ENCODE results near the gene OR5AU1. TPM values are rescaled to one million over a fixed set of nuclear protein-coding genes. Genes with fewer than 3 reads are reported as not detected.
A peak's percentile ranks its signal among the peaks of the same experiment; 100 is the strongest.

OR5AU1 gene
- total RNA-seq = not detected
- polyA plus RNA-seq = not detected
- long read RNA-seq, donor 1 = 0 reads
- long read RNA-seq, donor 2 = 0 reads
- long read RNA-seq, donor 3 = 0 reads

GRCh38 chr14:21155963-21156362, at the start of gene OR5AU1:
TSS of gene OR5AU1 (minus strand) at chr14:21156063. CDS start at chr14:21155872, 191 bp downstream.
- TF ChIP-seq CTCF (IDR thresholded peaks at IDR 0.05) = no peak
- no peak for ATAC-seq
- intact Hi-C loops (cut with DNase I) = no loop called here

GRCh38 chr14:21205026-21205677, 49.3 kb upstream of the OR5AU1 start:
- no peak for DNase-seq
- H3K27ac ChIP-seq = no peak overlapping the region
- peaks cover 0 to 4% (median 0%) of the 10 kb centered on the region in 9 donors for H3K4me1 ChIP-seq
- peaks cover 0 to 80% (median 28%) of the 10 kb centered on the region in 9 donors for H3K36me3 ChIP-seq
- no peaks in the 10 kb centered on the region for H3K9me3 ChIP-seq
- no peak overlapping the region for H3K4me3 ChIP-seq
- TF ChIP-seq CTCF (IDR thresholded peaks at IDR 0.05) = no peak
- no peak for ATAC-seq
- intact Hi-C loops (cut with DNase I) = no loop called here
- WGBS, 2 donors = 80 to 88% methylated on average over 4 of the region's 4 CpGs
- no peaks in the 10 kb centered on the region for H3K27me3 ChIP-seq

More at GRCh38 chr14:21155963-21156362, at the start of gene OR5AU1:
- no peaks in the 10 kb centered on the region for H3K36me3 ChIP-seq
- no peak for DNase-seq
- H3K9me3 ChIP-seq = no peaks in the 10 kb centered on the region
- H3K4me3 ChIP-seq = no peak within 1 kb of the TSS
- H3K4me1 ChIP-seq = no peaks in the 10 kb centered on the region
- H3K27me3 ChIP-seq = peaks cover 0 to 16% (median 0%) of the 10 kb centered on the region in 7 donors
- no peak within 1 kb of the TSS for H3K27ac ChIP-seq

GRCh38 chr14:21204167-21205025, 48.5 kb upstream of the OR5AU1 start:
- peaks cover 0 to 73% (median 20%) of the 10 kb centered on the region in 9 donors for H3K36me3 ChIP-seq
- WGBS, 2 donors = 88 to 91% methylated on average over 8 of the region's 8 CpGs

More at GRCh38 chr14:21204167-21205025, 48.5 kb upstream of the OR5AU1 start:
- no peak for TF ChIP-seq CTCF (IDR thresholded peaks at IDR 0.05)
- Histone ChIP-seq H3K4me3 (no peak overlapping the region), H3K9me3 (no peaks in the 10 kb centered on the region), H3K4me1 (peaks cover 0 to 4% (median 0%) of the 10 kb centered on the region in 9 donors), H3K27me3 (no peaks in the 10 kb centered on the region), H3K27ac (no peak overlapping the region)
- intact Hi-C loops (cut with DNase I) = no loop called here
- DNase-seq (no peak), ATAC-seq (peak in 2 of 8 donors; percentile 9 to 32)
